WERI-Rb-1 (cell line): Measurements from ENCODE around the gene RDH16.
"Not testable (repeated sequence)": the region's sequence is repeated elsewhere in the genome, so short reads cannot be mapped to it uniquely, and the experiment has no call there.

Source experiments
- DNase-seq: peaks from one replicate; pipeline ENCODE4 v3.0.0-alpha.2; 2020
- H3K27ac ChIP-seq: fragments of 250-450 bp; sonication (Bioruptor Pico); 2 replicates; pipeline ENCODE4 v1.5.1; 2020; ENCODE audit warnings: mild to moderate bottlenecking, moderate library complexity
- H3K27me3 ChIP-seq: fragments of 250-450 bp; sonication (Bioruptor Pico); 2 replicates; pipeline ENCODE4 v1.5.1; 2021; ENCODE audit warnings: mild to moderate bottlenecking, low read depth, moderate library complexity; ENCODE audit not compliant: insufficient read depth, severe bottlenecking
- H3K36me3 ChIP-seq: fragments of 250-450 bp; sonication (Bioruptor Pico); 2 replicates; pipeline ENCODE4 v1.5.1; 2020; ENCODE audit warnings: mild to moderate bottlenecking, moderate library complexity
- H3K4me3 ChIP-seq: 2 replicates; pipeline ENCODE4 v1.5.1; 2011; ENCODE audit warnings: low read depth, mild to moderate bottlenecking, control low read depth, low read length
- H3K9me3 ChIP-seq: fragments of 250-450 bp; sonication (Bioruptor Pico); 2 replicates; pipeline ENCODE4 v1.5.1; 2021; ENCODE audit warnings: mild to moderate bottlenecking, moderate library complexity; ENCODE audit not compliant: severe bottlenecking
- CTCF ChIP-seq: IDR thresholded peaks from 2 replicates; pipeline ENCODE4 v1.5.1; 2011; ENCODE audit warnings: low read depth, mild to moderate bottlenecking, control low read depth, inconsistent platforms, low read length

RDH16 gene

GRCh38 chr12:56916996-56917333 lies 40.4 kb downstream of the RDH16 start:
- Histone ChIP-seq H3K4me3 (no peak overlapping the region), H3K36me3 (no peaks in the 10 kb centered on the region), H3K27ac (no peak overlapping the region), H3K27me3 (no peaks in the 10 kb centered on the region), H3K9me3 (no peaks in the 10 kb centered on the region)
- no peak for DNase-seq
- TF ChIP-seq CTCF: no peak

GRCh38 chr12:56916296-56916995 lies 41.0 kb downstream of the RDH16 start:
- no peaks in the 10 kb centered on the region for H3K27me3 ChIP-seq
- H3K27ac ChIP-seq: no peak overlapping the region
- no peak for TF ChIP-seq CTCF
- H3K4me3 ChIP-seq: no peak overlapping the region
- no peaks in the 10 kb centered on the region for H3K9me3 ChIP-seq
- no peak for DNase-seq
- H3K36me3 ChIP-seq: no peaks in the 10 kb centered on the region

- H3K4me3 ChIP-seq: no peak overlapping the region
- H3K36me3 ChIP-seq: no peaks in the 10 kb centered on the region
- no peak for TF ChIP-seq CTCF
- no peak for DNase-seq
- H3K9me3 ChIP-seq: peaks cover 6% of the 10 kb centered on the region
- no peak overlapping the region for H3K27ac ChIP-seq
- H3K27me3 ChIP-seq: no peaks in the 10 kb centered on the region
These were observed 42.7 kb downstream of the RDH16 start for GRCh38 chr12:56914724-56915123.

- H3K4me3 ChIP-seq: no peak overlapping the region
These were observed 43.2 kb downstream of the RDH16 start for GRCh38 chr12:56914256-56914655.

GRCh38 chr12:56909403-56909802 lies 48.0 kb downstream of the RDH16 start:
- not testable (repeated sequence) for H3K27me3 ChIP-seq, DNase-seq, H3K4me3 ChIP-seq, H3K36me3 ChIP-seq, H3K27ac ChIP-seq
- peaks cover 11% of the 10 kb centered on the region for H3K9me3 ChIP-seq

More at GRCh38 chr12:56914256-56914655, 43.2 kb downstream of the RDH16 start:
- Histone ChIP-seq H3K27ac (no peak overlapping the region), H3K9me3 (peaks cover 9% of the 10 kb centered on the region), H3K36me3 (no peaks in the 10 kb centered on the region), H3K27me3 (no peaks in the 10 kb centered on the region)
- TF ChIP-seq CTCF: no peak
- no peak for DNase-seq

GRCh38 chr12:56908136-56908535 lies 49.3 kb downstream of the RDH16 start:
- DNase-seq: no peak
- H3K36me3 ChIP-seq: no peaks in the 10 kb centered on the region
- no peaks in the 10 kb centered on the region for H3K27me3 ChIP-seq
- H3K27ac ChIP-seq: no peak overlapping the region
- H3K9me3 ChIP-seq: peaks cover 11% of the 10 kb centered on the region
- TF ChIP-seq CTCF: no peak
- no peak overlapping the region for H3K4me3 ChIP-seq
